ENCODE data around the gene B3GNT4.

Gene B3GNT4

DNA sequence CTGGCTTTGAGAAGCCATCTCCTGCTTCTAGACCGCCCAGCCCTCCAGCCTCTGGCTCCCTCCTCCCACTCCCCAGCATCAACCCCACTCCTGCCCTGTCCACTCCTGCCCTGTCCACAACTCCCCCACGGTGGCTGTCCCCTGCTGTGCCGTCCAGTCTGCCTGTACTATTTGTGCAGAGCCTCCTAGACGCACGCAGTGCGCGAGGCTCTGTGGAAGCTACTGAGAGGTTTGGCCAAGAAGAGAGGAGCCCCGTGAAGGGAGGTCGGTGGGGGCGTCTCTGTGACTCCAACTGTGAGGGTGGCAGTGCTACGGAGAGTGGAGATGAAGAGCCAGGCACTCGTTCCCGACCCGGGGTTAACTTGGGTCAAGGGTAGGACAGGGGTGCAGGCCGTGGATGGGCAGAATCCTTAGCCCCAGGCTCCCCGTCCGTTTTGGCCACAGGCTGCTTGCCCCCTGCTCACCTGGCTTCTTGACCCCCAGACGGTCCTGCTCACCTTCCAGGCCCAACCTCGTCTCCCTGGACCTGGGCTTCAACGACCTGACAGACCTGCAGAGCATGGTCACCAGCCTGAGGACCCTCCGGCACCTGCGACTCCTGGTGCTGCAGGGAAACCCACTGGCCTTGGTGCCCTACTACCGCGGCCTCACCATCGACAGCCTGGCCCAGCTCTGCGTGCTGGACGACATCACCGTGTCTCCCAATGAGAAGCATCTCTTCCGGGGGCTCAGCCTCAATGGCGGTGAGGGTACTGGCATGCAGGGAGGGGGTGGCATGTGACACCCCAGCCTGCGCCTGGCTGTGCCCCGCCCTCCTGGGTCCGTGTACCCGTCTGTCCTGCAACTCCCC, 13.7 kb upstream of the B3GNT4 start:
- no peak overlapping the region for H4K8ac ChIP-seq (ENCODE audit: low read depth, low read length)
- H3K4ac ChIP-seq (ENCODE audit: low read length): no peak overlapping the region
- peaks cover 0 to 14% (median 2%) of the 10 kb centered on the region in 3 experiments for H3K27me3 ChIP-seq (ENCODE audit: control insufficient read depth in 3 of 3, insufficient read depth in 3 of 3, low read depth in 1 of 3, low read length in 3 of 3)
- DNase-seq (ENCODE audit: low spot score): no peak
- no CpG with 5 or more reads among the region's 34 CpGs for WGBS, 2 donors (ENCODE audit: extremely low coverage in 2 of 2, insufficient read length in 2 of 2, insufficient replicate concordance in 1 of 2)
- no peaks in the 10 kb centered on the region for H3K36me3 ChIP-seq (replicated peaks in 1 of 2; ENCODE audit: control insufficient read depth in 2 of 2, insufficient read depth in 2 of 2, low read length in 2 of 2)
- no peak overlapping the region for H2BK5ac ChIP-seq (ENCODE audit: low read length)
- peak overlapping the region; percentile 91 for H2AK5ac ChIP-seq (ENCODE audit: low read depth, low read length)
- peak overlapping the region; percentile 63 for H2BK12ac ChIP-seq (ENCODE audit: low read length)
- H2BK120ac ChIP-seq (ENCODE audit: low read depth, low read length): peak overlapping the region; percentile 91
- H3K79me1 ChIP-seq (ENCODE audit: low read depth, low read length): no peaks in the 10 kb centered on the region
- H3K9ac ChIP-seq (ENCODE audit: low read depth, low read length, poor library complexity): peak overlapping the region; percentile 4
- H3K14ac ChIP-seq (ENCODE audit: low read length): peak overlapping the region; percentile 63
- H3K23ac ChIP-seq (ENCODE audit: low read depth, low read length, poor library complexity): peak overlapping the region; percentile 58
- no peak overlapping the region for H3K4me3 ChIP-seq (ENCODE audit: low read length in 2 of 2)
- H3K9me3 ChIP-seq (replicated peaks in 1 of 2; ENCODE audit: control insufficient read depth in 2 of 2, insufficient read depth in 1 of 2, low read depth in 1 of 2, low read length in 2 of 2): no peaks in the 10 kb centered on the region
- H3K4me1 ChIP-seq (ENCODE audit: control insufficient read depth in 2 of 2, insufficient read depth in 1 of 2, low read depth in 1 of 2, low read length in 2 of 2): peaks cover 0 to 7% of the 10 kb centered on the region in 2 donors
- H4K91ac ChIP-seq (ENCODE audit: low read depth, low read length, poor library complexity): peak overlapping the region; percentile 81
- peak overlapping the region; percentile 45 for H2BK15ac ChIP-seq (ENCODE audit: low read length)
- H2AFZ ChIP-seq (ENCODE audit: low read length): peak overlapping the region; percentile 29
- H3K18ac ChIP-seq (ENCODE audit: low read length): peak overlapping the region; percentile 53
- H3K4me2 ChIP-seq (ENCODE audit: insufficient read depth, low read length, poor library complexity, severe bottlenecking): no peak overlapping the region
- no peak overlapping the region for H3K27ac ChIP-seq (replicated peaks; ENCODE audit: low read length)

DNA sequence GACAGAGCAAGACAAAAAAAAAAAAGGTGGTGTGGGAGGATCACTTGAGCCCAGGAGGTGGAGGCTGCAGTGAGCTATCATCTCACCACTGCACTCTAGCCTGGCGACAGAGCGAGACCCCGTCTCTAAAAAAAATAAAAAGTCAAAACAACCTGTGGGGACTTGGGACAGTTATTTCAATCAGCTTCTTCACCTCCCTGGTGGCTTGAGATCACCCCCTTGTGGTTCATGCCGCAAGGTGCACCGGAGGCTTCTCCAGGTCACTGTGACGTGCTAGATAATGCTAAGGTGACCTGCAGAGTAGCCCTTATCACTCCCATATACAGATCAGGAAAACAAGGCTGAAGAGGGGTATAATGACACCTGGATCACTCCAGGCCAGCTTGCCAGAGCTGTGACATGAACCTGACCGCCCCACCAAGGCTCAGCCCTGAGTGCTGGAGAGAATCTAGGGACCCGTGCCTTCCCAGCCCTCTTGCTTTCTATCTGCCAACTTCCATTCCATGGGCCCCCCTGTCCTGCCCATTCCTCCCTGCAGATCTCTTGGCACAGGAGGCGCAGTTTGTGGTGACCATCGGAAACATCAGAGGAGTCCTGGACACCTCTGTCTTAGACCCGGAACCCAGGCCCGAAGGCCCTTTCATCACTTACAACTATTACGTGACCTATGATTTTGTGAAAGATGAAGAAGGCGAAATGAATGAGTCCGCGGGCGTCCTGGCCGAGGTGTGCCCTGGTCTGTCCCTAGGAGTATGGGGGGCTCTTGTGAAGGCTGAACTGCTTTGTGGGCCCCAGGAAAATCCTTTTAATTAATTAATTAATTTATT, 12.5 kb upstream of the B3GNT4 start:
- Histone ChIP-seq H3K23ac (ENCODE audit: low read depth, low read length, poor library complexity) (no peak overlapping the region), H4K91ac (ENCODE audit: low read depth, low read length, poor library complexity) (no peak overlapping the region), H2BK15ac (ENCODE audit: low read length) (no peak overlapping the region), H3K4me3 (ENCODE audit: low read length in 2 of 2) (no peak overlapping the region), H3K4me2 (ENCODE audit: insufficient read depth, low read length, poor library complexity, severe bottlenecking) (no peak overlapping the region), H2BK5ac (ENCODE audit: low read length) (no peak overlapping the region), H4K8ac (ENCODE audit: low read depth, low read length) (no peak overlapping the region), H3K27me3 (ENCODE audit: control insufficient read depth in 3 of 3, insufficient read depth in 3 of 3, low read depth in 1 of 3, low read length in 3 of 3) (peaks cover 0 to 2% (median 0%) of the 10 kb centered on the region in 3 experiments), H2AFZ (ENCODE audit: low read length) (no peak overlapping the region), H3K79me1 (ENCODE audit: low read depth, low read length) (no peaks in the 10 kb centered on the region), H3K9me3 (replicated peaks in 1 of 2; ENCODE audit: control insufficient read depth in 2 of 2, insufficient read depth in 1 of 2, low read depth in 1 of 2, low read length in 2 of 2) (peaks cover 0 to 3% of the 10 kb centered on the region in 2 donors), H3K36me3 (replicated peaks in 1 of 2; ENCODE audit: control insufficient read depth in 2 of 2, insufficient read depth in 2 of 2, low read length in 2 of 2) (no peaks in the 10 kb centered on the region), H3K14ac (ENCODE audit: low read length) (no peak overlapping the region), H2AK5ac (ENCODE audit: low read depth, low read length) (no peak overlapping the region), H3K4me1 (ENCODE audit: control insufficient read depth in 2 of 2, insufficient read depth in 1 of 2, low read depth in 1 of 2, low read length in 2 of 2) (peaks cover 0 to 7% of the 10 kb centered on the region in 2 donors), H3K27ac (replicated peaks; ENCODE audit: low read length) (no peak overlapping the region), H2BK12ac (ENCODE audit: low read length) (no peak overlapping the region), H3K9ac (ENCODE audit: low read depth, low read length, poor library complexity) (no peak overlapping the region), H2BK120ac (ENCODE audit: low read depth, low read length) (no peak overlapping the region), H3K18ac (ENCODE audit: low read length) (no peak overlapping the region), H3K4ac (ENCODE audit: low read length) (no peak overlapping the region)
- DNase-seq (ENCODE audit: low spot score): peak; percentile 57
- WGBS, 2 donors (ENCODE audit: extremely low coverage in 2 of 2, insufficient read length in 2 of 2, insufficient replicate concordance in 1 of 2): no CpG with 5 or more reads among the region's 18 CpGs

DNA sequence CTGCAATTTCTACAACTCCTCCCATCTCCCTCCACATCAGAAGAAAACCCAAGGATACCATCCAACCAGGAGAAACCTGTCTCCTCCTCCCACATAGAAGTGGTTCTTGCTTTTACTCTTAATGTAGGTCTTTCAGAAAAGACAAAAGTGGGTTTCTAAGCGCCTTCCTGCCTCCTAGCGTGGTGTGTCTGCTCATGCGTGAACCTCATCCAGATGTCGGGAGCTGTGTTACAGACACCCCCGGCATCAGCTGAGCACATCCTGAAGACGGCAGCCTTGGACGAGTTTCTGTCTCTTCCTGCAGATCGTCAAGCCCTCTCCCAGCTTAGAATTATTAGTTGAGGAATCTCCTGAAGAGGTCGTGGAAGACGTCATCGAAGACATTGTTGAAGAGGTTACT, 11.1 kb upstream of the B3GNT4 start:
- Histone ChIP-seq H3K14ac (ENCODE audit: low read length) (no peak overlapping the region), H3K79me1 (ENCODE audit: low read depth, low read length) (no peaks in the 10 kb centered on the region), H2BK5ac (ENCODE audit: low read length) (no peak overlapping the region), H3K9me3 (replicated peaks in 1 of 2; ENCODE audit: control insufficient read depth in 2 of 2, insufficient read depth in 1 of 2, low read depth in 1 of 2, low read length in 2 of 2) (peaks cover 0 to 3% of the 10 kb centered on the region in 2 donors), H3K4me3 (ENCODE audit: low read length in 2 of 2) (no peak overlapping the region), H3K4me2 (ENCODE audit: insufficient read depth, low read length, poor library complexity, severe bottlenecking) (no peak overlapping the region), H3K27ac (replicated peaks; ENCODE audit: low read length) (no peak overlapping the region), H4K91ac (ENCODE audit: low read depth, low read length, poor library complexity) (no peak overlapping the region), H4K8ac (ENCODE audit: low read depth, low read length) (no peak overlapping the region), H3K9ac (ENCODE audit: low read depth, low read length, poor library complexity) (no peak overlapping the region), H3K27me3 (ENCODE audit: control insufficient read depth in 3 of 3, insufficient read depth in 3 of 3, low read depth in 1 of 3, low read length in 3 of 3) (no peaks in the 10 kb centered on the region), H3K4ac (ENCODE audit: low read length) (no peak overlapping the region), H2BK12ac (ENCODE audit: low read length) (no peak overlapping the region), H3K18ac (ENCODE audit: low read length) (no peak overlapping the region), H2BK120ac (ENCODE audit: low read depth, low read length) (no peak overlapping the region), H3K23ac (ENCODE audit: low read depth, low read length, poor library complexity) (no peak overlapping the region), H3K4me1 (ENCODE audit: control insufficient read depth in 2 of 2, insufficient read depth in 1 of 2, low read depth in 1 of 2, low read length in 2 of 2) (peaks cover 0 to 7% of the 10 kb centered on the region in 2 donors), H2AK5ac (ENCODE audit: low read depth, low read length) (no peak overlapping the region), H3K36me3 (replicated peaks in 1 of 2; ENCODE audit: control insufficient read depth in 2 of 2, insufficient read depth in 2 of 2, low read length in 2 of 2) (no peaks in the 10 kb centered on the region), H2AFZ (ENCODE audit: low read length) (no peak overlapping the region), H2BK15ac (ENCODE audit: low read length) (peak overlapping the region; percentile 47)
- DNase-seq (ENCODE audit: low spot score): no peak
- no CpG with 5 or more reads among the region's 11 CpGs for WGBS, 2 donors (ENCODE audit: extremely low coverage in 2 of 2, insufficient read length in 2 of 2, insufficient replicate concordance in 1 of 2)

- no CpG with 5 or more reads among the region's 1 CpG for WGBS, 2 donors (ENCODE audit: extremely low coverage in 2 of 2, insufficient read length in 2 of 2, insufficient replicate concordance in 1 of 2)
- H3K36me3 ChIP-seq (replicated peaks in 1 of 2; ENCODE audit: control insufficient read depth in 2 of 2, insufficient read depth in 2 of 2, low read length in 2 of 2): no peaks in the 10 kb centered on the region
- no peak overlapping the region for H2BK5ac ChIP-seq (ENCODE audit: low read length)
- no peak overlapping the region for H4K8ac ChIP-seq (ENCODE audit: low read depth, low read length)
- DNase-seq (ENCODE audit: low spot score): no peak
- no peak overlapping the region for H2AFZ ChIP-seq (ENCODE audit: low read length)
- H2BK12ac ChIP-seq (ENCODE audit: low read length): no peak overlapping the region
- H3K23ac ChIP-seq (ENCODE audit: low read depth, low read length, poor library complexity): no peak overlapping the region
- no peak overlapping the region for H3K18ac ChIP-seq (ENCODE audit: low read length)
- H4K91ac ChIP-seq (ENCODE audit: low read depth, low read length, poor library complexity): no peak overlapping the region
- H2BK120ac ChIP-seq (ENCODE audit: low read depth, low read length): no peak overlapping the region
- H3K4me2 ChIP-seq (ENCODE audit: insufficient read depth, low read length, poor library complexity, severe bottlenecking): no peak overlapping the region
- H3K4me1 ChIP-seq (ENCODE audit: control insufficient read depth in 2 of 2, insufficient read depth in 1 of 2, low read depth in 1 of 2, low read length in 2 of 2): no peaks in the 10 kb centered on the region
- no peak overlapping the region for H3K14ac ChIP-seq (ENCODE audit: low read length)
- H3K4ac ChIP-seq (ENCODE audit: low read length): no peak overlapping the region
- H3K79me1 ChIP-seq (ENCODE audit: low read depth, low read length): no peaks in the 10 kb centered on the region
- no peak overlapping the region for H3K27ac ChIP-seq (replicated peaks; ENCODE audit: low read length)
- H2AK5ac ChIP-seq (ENCODE audit: low read depth, low read length): no peak overlapping the region
- H3K4me3 ChIP-seq (ENCODE audit: low read length in 2 of 2): no peak overlapping the region
- peaks cover 0 to 4% (median 0%) of the 10 kb centered on the region in 3 experiments for H3K27me3 ChIP-seq (ENCODE audit: control insufficient read depth in 3 of 3, insufficient read depth in 3 of 3, low read depth in 1 of 3, low read length in 3 of 3)
- peaks cover 0 to 3% of the 10 kb centered on the region in 2 donors for H3K9me3 ChIP-seq (replicated peaks in 1 of 2; ENCODE audit: control insufficient read depth in 2 of 2, insufficient read depth in 1 of 2, low read depth in 1 of 2, low read length in 2 of 2)
- no peak overlapping the region for H2BK15ac ChIP-seq (ENCODE audit: low read length)
- no peak overlapping the region for H3K9ac ChIP-seq (ENCODE audit: low read depth, low read length, poor library complexity)
Measured at GRCh38 chr12:122194804-122195203, 8.7 kb upstream of the B3GNT4 start.

Data from neuronal stem cell (in vitro differentiated cells).